Sigmoid colon (tissue), 7 donors: ENCODE data around the gene SELPLG. TPM values are rescaled to one million over a fixed set of nuclear protein-coding genes. Genes with fewer than 3 reads are reported as not detected.
A peak's percentile ranks its signal among the peaks of the same experiment; 100 is the strongest.

ENCODE experiments used
- DNase-seq: peaks from one replicate; pipeline ENCODE4 v3.0.0-alpha.2; 2019
- H3K27ac ChIP-seq, 4 donors: fragments of 200-600 bp; sonication (generic); one replicate each; pipeline ENCODE4 v1.5.1; 2016 to 2019; ENCODE audit warnings: mild to moderate bottlenecking in 1 of 4
- H3K27me3 ChIP-seq, 3 donors: fragments of 200-600 bp; sonication (generic); one replicate each; pipeline ENCODE4 v1.5.1; 2019; ENCODE audit warnings: mild to moderate bottlenecking in 1 of 3
- H3K36me3 ChIP-seq, 4 donors: fragments of 200-600 bp; sonication (generic); one replicate each; pipeline ENCODE4 v1.5.1; 2016 to 2019
- H3K4me1 ChIP-seq, 4 donors: fragments of 200-600 bp; sonication (generic); one replicate each; pipeline ENCODE4 v1.5.1; 2017 to 2019
- H3K4me3 ChIP-seq, 4 donors: fragments of 200-600 bp; sonication (generic); one replicate each; pipeline ENCODE4 v1.5.1; 2017 to 2019; ENCODE audit warnings: mild to moderate bottlenecking in 2 of 4, moderate library complexity in 1 of 4
- H3K9me3 ChIP-seq, 4 donors: fragments of 200-600 bp in 3 of 4; sonication (generic) in 3 of 4; one replicate each; pipeline versions ENCODE4 v1.5.1 to v1.6.1; 2013 to 2019
- EP300 ChIP-seq, 4 donors: sonication (generic); formaldehyde crosslinking; IDR thresholded peaks; one replicate each; pipeline ENCODE4 v1.6.1; 2017; ENCODE audit warnings: antibody characterized with exemption in 4 of 4
- POLR2A ChIP-seq, 2 donors: fragments of 450-650 bp; IDR thresholded peaks; one replicate each; pipeline ENCODE4 v1.6.1; 2016; ENCODE audit warnings: antibody characterized with exemption in 2 of 2, mild to moderate bottlenecking in 2 of 2, moderate library complexity in 2 of 2
- POLR2AphosphoS5 ChIP-seq, 4 donors: sonication (generic); formaldehyde crosslinking; IDR thresholded peaks; one replicate each; pipeline ENCODE4 v1.6.1; 2017; ENCODE audit warnings: antibody characterized with exemption in 4 of 4
- WGBS, 2 donors: extraction: QIAGEN DNeasy Blood & Tissue Kit; methylation state at CpG; one replicate each; pipeline ENCODE4 v1.1.7; 2013; 5-methylcytosine and 5-hydroxymethylcytosine counted together
- intact Hi-C: fragments of 100-400 bp; cut with DNase I; formaldehyde crosslinking; loops from one replicate; pipeline ENCODE4 v1.15.1; 2023
- polyA plus RNA-seq, 3 donors: library from polyadenylated mRNA; stranded (reverse); fragments of 200-250 nt; gene quantifications; one replicate each; pipeline ENCODE4 v1.2.3, GENCODE V29; 2013
- total RNA-seq, 4 donors: library from RNA; depleted of rRNA; stranded (reverse); fragments of >200 nt; gene quantifications; one replicate each; pipeline ENCODE4 v1.1.0, GENCODE V29; 2016
- TF ChIP-seq, protein P1 (sequence below), 4 experiments: fragments of 450-650 bp in 3 of 4; fragments of 200-600 bp in 1 of 4; IDR thresholded peaks; one replicate each; pipeline ENCODE4 v1.5.1; 2016 to 2019; ENCODE audit warnings: antibody characterized with exemption in 4 of 4, mild to moderate bottlenecking in 3 of 4, moderate library complexity in 2 of 4
- donor health status: healthy with polysubstance abuse.
- donor health status: Bipolar disorder and iron deficiency.
- donor health status: healthy.

Gene SELPLG
- total and polyA plus RNA-seq, 7 donors: 1.8 to 26.1 (median 6.7) TPM

DNA sequence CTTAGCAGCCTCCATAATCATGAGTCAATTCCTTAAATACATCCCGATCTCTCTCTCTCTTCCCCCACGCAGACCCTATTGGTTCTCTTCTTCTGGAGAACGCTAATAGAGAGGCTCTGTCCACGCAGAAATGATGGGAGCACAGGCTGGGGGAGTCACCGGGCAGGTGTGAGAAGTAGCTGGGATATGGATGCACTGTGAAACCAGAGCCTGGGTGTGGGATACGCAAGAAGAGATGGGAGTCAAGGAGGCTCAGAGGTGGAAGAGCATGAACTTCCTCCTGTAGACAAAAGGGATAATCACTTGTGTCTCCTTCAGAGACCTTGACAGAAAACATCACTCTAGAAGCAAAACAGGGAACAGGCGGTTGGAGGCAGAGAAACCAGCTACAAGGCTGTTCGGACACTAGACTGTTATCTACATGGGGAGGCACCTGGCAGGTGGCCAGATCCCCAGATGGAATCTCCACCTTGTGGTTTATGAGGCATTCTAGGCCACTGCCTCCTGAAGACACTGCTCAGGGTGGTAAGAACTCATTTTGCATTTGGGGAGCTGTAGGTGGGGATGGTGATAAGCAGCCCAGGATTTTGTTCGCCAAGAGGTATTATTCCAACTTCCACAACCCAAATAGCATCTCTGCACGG, 7.2 kb upstream of the SELPLG start:
- Histone ChIP-seq H3K27ac (peak overlapping the region in 3 of 4 donors; percentile 52 to 64 (median 63)), H3K27me3 (no peaks in the 10 kb centered on the region), H3K4me1 (peaks cover 0 to 73% (median 51%) of the 10 kb centered on the region in 4 donors), H3K4me3 (no peak overlapping the region), H3K9me3 (no peaks in the 10 kb centered on the region), H3K36me3 (peaks cover 3 to 16% (median 4%) of the 10 kb centered on the region in 4 donors)
- peak; percentile 82 for DNase-seq
- intact Hi-C loops: no loop called here
- WGBS, 2 donors: 79 to 81% methylated on average over 10 of the region's 10 CpGs
- TF ChIP-seq POLR2AphosphoS5 (IDR thresholded peaks at IDR 0.05) (no peak), EP300 (IDR thresholded peaks at IDR 0.05) (no peak), POLR2A (IDR thresholded peaks at IDR 0.05) (no peak)
- TF ChIP-seq, protein P1, sequence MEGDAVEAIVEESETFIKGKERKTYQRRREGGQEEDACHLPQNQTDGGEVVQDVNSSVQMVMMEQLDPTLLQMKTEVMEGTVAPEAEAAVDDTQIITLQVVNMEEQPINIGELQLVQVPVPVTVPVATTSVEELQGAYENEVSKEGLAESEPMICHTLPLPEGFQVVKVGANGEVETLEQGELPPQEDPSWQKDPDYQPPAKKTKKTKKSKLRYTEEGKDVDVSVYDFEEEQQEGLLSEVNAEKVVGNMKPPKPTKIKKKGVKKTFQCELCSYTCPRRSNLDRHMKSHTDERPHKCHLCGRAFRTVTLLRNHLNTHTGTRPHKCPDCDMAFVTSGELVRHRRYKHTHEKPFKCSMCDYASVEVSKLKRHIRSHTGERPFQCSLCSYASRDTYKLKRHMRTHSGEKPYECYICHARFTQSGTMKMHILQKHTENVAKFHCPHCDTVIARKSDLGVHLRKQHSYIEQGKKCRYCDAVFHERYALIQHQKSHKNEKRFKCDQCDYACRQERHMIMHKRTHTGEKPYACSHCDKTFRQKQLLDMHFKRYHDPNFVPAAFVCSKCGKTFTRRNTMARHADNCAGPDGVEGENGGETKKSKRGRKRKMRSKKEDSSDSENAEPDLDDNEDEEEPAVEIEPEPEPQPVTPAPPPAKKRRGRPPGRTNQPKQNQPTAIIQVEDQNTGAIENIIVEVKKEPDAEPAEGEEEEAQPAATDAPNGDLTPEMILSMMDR (IDR thresholded peaks at IDR 0.05): no peak

DNA sequence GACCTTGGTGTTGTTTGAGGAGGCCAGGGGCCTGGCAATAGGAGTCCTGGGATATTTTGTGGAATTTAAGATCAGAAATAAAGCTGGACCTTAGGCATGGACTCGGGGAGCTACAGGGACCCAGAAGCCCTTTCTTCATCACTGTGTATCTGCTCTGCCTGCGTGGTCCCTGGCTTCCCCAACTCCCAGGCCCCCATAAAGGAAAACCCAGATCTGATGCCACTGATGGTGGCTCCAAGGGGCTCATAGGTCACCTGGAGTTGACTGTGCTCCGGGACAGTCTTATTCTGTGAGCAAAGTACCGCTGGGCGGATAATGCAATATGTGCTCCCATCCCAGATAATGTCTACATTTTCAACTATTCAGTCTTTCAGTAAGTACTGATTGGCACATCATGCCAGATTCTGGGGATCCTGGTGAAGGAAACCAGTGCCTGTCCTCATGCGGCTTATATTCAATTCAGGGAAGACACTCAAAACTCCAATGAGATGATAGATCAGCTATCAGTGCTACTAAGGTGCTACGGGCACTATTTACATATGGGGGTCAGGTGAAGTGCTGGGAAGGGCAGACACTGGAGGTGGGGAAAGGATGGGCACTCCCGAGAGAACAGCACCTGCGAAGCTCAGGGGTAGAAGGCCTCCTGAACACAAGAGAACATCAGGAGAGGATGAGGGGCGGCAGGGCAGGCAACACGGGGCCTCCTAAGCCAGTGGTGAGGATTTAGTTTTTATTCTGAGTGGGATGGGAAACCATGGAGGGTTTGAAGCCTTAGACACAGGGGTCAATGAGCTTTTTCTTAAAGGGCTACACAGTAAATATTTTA, 5.5 kb upstream of the SELPLG start:
- H3K4me3 ChIP-seq: no peak overlapping the region
- DNase-seq: no peak
- no peaks in the 10 kb centered on the region for H3K36me3 ChIP-seq
- intact Hi-C loops: loop anchor here (10.0 kb wide), 1 partner anchor 456 kb away; the partner anchor contains the start of genes ALKBH2 and UNG
- TF ChIP-seq, protein P1 (IDR thresholded peaks at IDR 0.05): no peak
- no peak for TF ChIP-seq POLR2AphosphoS5 (IDR thresholded peaks at IDR 0.05)
- no peaks in the 10 kb centered on the region for H3K9me3 ChIP-seq
- peaks cover 0 to 72% (median 51%) of the 10 kb centered on the region in 4 donors for H3K4me1 ChIP-seq
- WGBS, 2 donors: 85 to 91% methylated on average over 11 of the region's 11 CpGs
- no peaks in the 10 kb centered on the region for H3K27me3 ChIP-seq
- H3K27ac ChIP-seq: peak overlapping the region; percentile 43 to 74 (median 50)

DNA sequence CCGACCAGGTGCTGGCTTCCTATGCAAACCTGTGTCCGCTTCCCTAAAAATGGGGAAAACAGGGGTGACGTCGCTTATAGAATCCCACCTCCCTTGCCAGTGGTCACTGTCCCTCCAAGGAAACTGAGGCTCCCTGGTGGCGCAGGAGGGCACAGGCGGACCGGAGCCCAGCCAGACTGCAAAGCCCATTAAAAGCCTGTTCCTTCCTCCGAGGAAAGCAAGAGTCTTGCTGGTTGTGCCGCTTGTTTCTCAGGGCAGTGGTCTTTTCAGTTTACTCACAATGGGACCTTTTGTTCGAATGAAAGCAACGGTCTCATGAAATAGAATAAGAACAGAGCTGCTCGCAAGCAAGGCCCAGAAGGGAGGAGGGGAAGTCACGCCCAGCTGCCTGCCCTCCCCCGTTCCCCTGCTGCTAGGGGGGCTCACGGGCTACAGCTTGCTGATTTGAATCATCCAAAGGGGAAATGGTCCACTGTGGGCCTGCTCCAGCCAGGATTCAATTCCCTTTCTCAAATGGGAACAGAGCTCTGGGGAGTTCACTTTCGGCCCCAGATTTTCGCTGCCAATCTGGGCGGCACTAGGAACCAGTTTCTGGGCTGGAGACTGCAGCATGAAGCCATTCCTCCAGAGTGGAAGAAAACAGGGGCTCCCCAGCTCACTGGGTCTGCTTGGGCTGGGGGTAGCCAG, 4.6 kb upstream of the SELPLG start:
- peak; percentile 85 for DNase-seq
- Histone ChIP-seq H3K36me3 (no peaks in the 10 kb centered on the region), H3K27ac (peak overlapping the region; percentile 43 to 74 (median 50))

DNA sequence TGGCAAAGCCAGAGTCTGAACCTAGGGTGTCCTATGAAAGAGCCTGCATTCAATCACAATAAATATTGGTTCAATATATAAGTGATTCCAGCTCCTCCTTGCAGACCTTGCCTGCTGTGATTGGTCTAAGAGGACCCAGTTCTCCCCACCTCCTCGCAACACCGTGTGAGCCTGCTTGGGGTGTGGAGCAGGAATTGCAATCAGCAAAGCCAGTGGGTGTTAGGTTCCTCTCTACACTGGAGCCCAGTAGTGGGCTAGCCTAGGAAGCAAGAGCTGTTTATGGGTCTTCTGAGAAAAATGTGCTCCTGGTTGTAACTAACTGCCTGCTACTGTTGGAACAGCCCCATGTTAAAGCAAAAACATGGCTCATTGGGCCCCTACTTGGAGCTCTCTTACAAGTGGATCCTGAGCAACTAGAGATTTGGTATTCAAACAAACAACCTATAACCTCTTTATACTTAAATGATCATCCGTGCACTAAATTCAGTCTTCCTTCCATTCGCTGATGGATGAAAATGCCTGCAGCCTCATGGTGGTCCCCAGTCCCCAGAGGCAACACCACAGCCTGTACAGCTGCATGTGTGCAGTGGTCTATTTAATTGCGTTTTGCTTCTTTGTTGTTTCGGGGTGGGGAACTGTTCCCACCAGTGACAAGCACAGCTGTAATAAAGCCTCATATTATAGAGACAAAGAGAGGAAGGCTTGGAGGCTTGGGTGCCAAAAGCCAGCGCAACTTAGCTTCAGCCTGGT, 3.7 kb upstream of the SELPLG start:
- H3K27ac ChIP-seq: peak overlapping the region in 3 of 4 donors; percentile 46 to 74 (median 55)
- intact Hi-C loops: loop anchor here (10.0 kb wide), 1 partner anchor 457 kb away; the partner anchor contains the start of genes ALKBH2 and UNG

More for the DNA sequence above, 4.6 kb upstream of the SELPLG start:
- H3K27me3 ChIP-seq: no peaks in the 10 kb centered on the region
- intact Hi-C loops: loop anchor here (10.0 kb wide), 1 partner anchor 457 kb away; the partner anchor contains the start of genes ALKBH2 and UNG
- 50 to 58% methylated on average over 18 of the region's 18 CpGs for WGBS, 2 donors
- TF ChIP-seq EP300 (IDR thresholded peaks at IDR 0.05): no peak
- TF ChIP-seq POLR2AphosphoS5 (IDR thresholded peaks at IDR 0.05): peak in 3 of 4 donors; percentile 47 to 63 (median 55)
- H3K4me1 ChIP-seq: peaks cover 0 to 69% (median 44%) of the 10 kb centered on the region in 4 donors
- H3K4me3 ChIP-seq: peak overlapping the region in 3 of 4 donors; percentile 8 to 18 (median 13)
- no peaks in the 10 kb centered on the region for H3K9me3 ChIP-seq

More for the DNA sequence above, 3.7 kb upstream of the SELPLG start:
- H3K27me3 ChIP-seq: no peaks in the 10 kb centered on the region
- peak; percentile 36 for DNase-seq
- no peaks in the 10 kb centered on the region for H3K36me3 ChIP-seq
- H3K9me3 ChIP-seq: no peaks in the 10 kb centered on the region
- no peak overlapping the region for H3K4me3 ChIP-seq
- H3K4me1 ChIP-seq: peaks cover 0 to 67% (median 43%) of the 10 kb centered on the region in 4 donors
- WGBS, 2 donors: 65 to 84% methylated on average over 7 of the region's 7 CpGs
- no peak for TF ChIP-seq EP300 (IDR thresholded peaks at IDR 0.05)
- TF ChIP-seq, protein P1 (IDR thresholded peaks at IDR 0.05): no peak
- TF ChIP-seq POLR2AphosphoS5 (IDR thresholded peaks at IDR 0.05): no peak
- no peak for TF ChIP-seq POLR2A (IDR thresholded peaks at IDR 0.05)
